ENCODE data around the gene MRGPRF.

DNA sequence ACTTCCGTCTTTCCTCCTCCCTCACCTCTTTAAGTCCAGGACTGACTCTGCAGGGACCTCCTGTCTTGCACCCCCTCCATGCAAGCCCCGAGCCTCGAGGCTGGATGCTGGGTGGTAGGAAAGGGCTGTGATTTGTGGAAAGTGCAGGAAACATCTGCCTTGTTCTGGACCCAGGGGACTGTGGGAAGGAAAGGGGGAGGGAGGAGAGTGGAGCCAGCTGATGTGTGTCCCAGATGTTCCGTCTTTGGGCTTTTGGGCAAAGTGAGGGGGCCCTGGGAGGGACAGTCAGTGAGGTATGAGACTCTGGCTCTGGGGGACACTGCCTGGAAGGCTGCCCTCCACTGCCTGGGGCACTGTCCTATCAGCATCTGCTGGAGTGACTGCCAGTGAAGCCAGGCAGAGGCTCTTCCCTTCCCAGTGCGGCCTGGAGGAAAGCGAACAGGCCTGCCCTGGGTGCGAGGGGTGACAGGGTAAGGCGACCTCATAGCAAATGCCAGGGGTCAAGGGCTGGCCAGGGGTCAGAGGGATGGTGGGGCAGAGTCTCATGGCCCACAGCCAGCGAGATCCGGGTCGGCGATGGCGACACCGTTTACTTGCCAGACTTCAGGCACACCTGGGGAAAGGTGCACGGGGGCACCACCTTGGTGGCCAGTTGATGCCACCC, 34.0 kb downstream of the MRGPRF start:
- no peak for TF ChIP-seq CTCF (IDR thresholded peaks at IDR 0.05; ENCODE audit: borderline replicate concordance, extremely low read depth, low read length, poor library complexity, severe bottlenecking)
- TF ChIP-seq EZH2 (IDR thresholded peaks at IDR 0.05; ENCODE audit: borderline replicate concordance, low read depth, low read length, severe bottlenecking): no peak
